Activated B cell treated with CpG ODN at 0.5 μM for 24 hours (primary cell): ENCODE measurements around the gene CAMKMT. TPM values are rescaled to one million over a fixed set of nuclear protein-coding genes. Genes with fewer than 3 reads are reported as not detected.

Experiments used
- ATAC-seq: fragments of 200-7000 bp; cut with Tn5 transposase; one replicate; pipeline ENCODE4 v1.10.0; 2021; ENCODE audit warnings: low read depth, mild to moderate bottlenecking, moderate library complexity
- CTCF ChIA-PET: fragments of 350-600 bp; sonication (Branson Sonifier 250); formaldehyde crosslinking; loops from one replicate; lab custom pipeline; 2021; ENCODE audit warnings: antibody characterized with exemption; lab: Charles Lee
- POLR2A ChIA-PET: fragments of 350-600 bp; sonication (Branson Sonifier 250); formaldehyde crosslinking; loops from one replicate; lab custom pipeline; 2021; ENCODE audit warnings: antibody characterized with exemption; lab: Charles Lee
- DNase-seq: peaks from one replicate; pipeline ENCODE4 v3.0.0; 2022
- H3K27ac Mint-ChIP-seq: one replicate; pipeline ENCODE4 v1.8.0; 2020; ENCODE audit warnings: mixed read lengths
- H3K27me3 Mint-ChIP-seq: one replicate; pipeline ENCODE4 v1.8.0; 2021; ENCODE audit warnings: mixed read lengths
- H3K36me3 Mint-ChIP-seq: one replicate; pipeline ENCODE4 v1.8.0; 2021; ENCODE audit warnings: low read depth, mixed read lengths
- H3K4me1 Mint-ChIP-seq: one replicate; pipeline ENCODE4 v1.8.0; 2021; ENCODE audit warnings: mixed read lengths
- H3K4me3 Mint-ChIP-seq: one replicate; pipeline ENCODE4 v1.8.0; 2020; ENCODE audit warnings: mild to moderate bottlenecking, mixed read lengths
- H3K9me3 Mint-ChIP-seq: one replicate; pipeline ENCODE4 v1.8.0; 2020; ENCODE audit warnings: mixed read lengths
- intact Hi-C: fragments of 100-400 bp; cut with micrococcal nuclease; formaldehyde crosslinking; loops from one replicate; pipeline ENCODE4 v1.15.1; 2024
- total RNA-seq: library from RNA; stranded (reverse); gene quantifications from 2 replicates; pipeline ENCODE4 v1.2.3, GENCODE V29; 2022
- TF ChIP-seq, protein P1 (sequence below): fragments of 200-600 bp; IDR thresholded peaks from one replicate; pipeline ENCODE4 v1.8.0; 2022; ENCODE audit warnings: antibody characterized with exemption, mild to moderate bottlenecking

CAMKMT gene
- total RNA-seq, 1 donor from 2014 or later: 21.2 TPM

DNA sequence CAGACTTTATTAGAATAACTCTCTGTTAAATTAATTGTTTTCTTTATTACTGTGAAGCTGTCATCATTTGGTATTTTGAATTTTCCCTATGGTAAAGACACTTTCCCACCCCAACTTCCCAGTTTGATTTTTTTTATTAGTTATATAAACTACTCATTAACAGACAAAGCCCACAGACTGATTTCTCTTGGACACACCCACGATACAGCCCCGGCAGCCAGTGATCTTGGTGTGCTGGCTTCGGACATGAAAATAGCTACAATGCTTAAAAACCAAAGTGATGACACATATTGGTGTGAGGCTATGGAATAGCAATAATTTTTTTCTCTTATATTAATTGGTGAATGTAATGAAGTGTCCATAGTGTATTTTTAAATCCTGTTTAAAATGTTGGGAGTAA, 354.4 kb downstream of the CAMKMT start:
- DNase-seq: no peak
- Mint-ChIP-seq H3K9me3 (no peaks in the 10 kb centered on the region), H3K4me3 (no peak overlapping the region), H3K27me3 (no peaks in the 10 kb centered on the region), H3K4me1 (peaks cover 43% of the 10 kb centered on the region), H3K36me3 (no peaks in the 10 kb centered on the region), H3K27ac (no peak overlapping the region)
- intact Hi-C loops: loop anchor here (10.0 kb wide), 1 partner anchor 551 kb away; the partner anchor contains the start of gene PPM1B
- ChIA-PET CTCF (no interaction called here), POLR2A (no interaction called here)
- no peak for ATAC-seq
- TF ChIP-seq, protein P1, sequence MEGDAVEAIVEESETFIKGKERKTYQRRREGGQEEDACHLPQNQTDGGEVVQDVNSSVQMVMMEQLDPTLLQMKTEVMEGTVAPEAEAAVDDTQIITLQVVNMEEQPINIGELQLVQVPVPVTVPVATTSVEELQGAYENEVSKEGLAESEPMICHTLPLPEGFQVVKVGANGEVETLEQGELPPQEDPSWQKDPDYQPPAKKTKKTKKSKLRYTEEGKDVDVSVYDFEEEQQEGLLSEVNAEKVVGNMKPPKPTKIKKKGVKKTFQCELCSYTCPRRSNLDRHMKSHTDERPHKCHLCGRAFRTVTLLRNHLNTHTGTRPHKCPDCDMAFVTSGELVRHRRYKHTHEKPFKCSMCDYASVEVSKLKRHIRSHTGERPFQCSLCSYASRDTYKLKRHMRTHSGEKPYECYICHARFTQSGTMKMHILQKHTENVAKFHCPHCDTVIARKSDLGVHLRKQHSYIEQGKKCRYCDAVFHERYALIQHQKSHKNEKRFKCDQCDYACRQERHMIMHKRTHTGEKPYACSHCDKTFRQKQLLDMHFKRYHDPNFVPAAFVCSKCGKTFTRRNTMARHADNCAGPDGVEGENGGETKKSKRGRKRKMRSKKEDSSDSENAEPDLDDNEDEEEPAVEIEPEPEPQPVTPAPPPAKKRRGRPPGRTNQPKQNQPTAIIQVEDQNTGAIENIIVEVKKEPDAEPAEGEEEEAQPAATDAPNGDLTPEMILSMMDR: no peak

DNA sequence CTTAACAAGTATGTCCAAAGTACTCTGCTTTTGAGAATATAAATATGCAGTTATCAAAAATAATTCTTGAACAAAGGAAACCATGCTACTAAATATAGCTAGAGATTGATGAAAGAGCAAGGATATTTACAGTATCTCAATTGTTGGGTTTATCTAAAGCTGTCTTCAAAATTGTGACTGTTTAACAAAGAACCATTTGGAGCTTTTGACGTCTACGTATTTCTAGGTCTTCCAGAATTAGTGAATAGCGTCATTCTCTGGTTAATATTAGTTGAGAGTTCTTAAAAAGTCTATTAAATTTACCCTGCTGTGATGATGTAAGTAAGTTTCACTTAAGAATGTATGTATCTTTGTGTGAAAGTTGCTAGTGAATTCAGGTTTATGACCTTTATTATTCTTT, 356.7 kb downstream of the CAMKMT start:
- no peak for ATAC-seq
- no peak overlapping the region for H3K4me3 Mint-ChIP-seq
- no peak overlapping the region for H3K27ac Mint-ChIP-seq
- H3K9me3 Mint-ChIP-seq: no peaks in the 10 kb centered on the region
- ChIA-PET POLR2A (no interaction called here), CTCF (no interaction called here)
- H3K36me3 Mint-ChIP-seq: no peaks in the 10 kb centered on the region
- TF ChIP-seq, protein P1: no peak
- H3K27me3 Mint-ChIP-seq: no peaks in the 10 kb centered on the region
- no peak for DNase-seq
- H3K4me1 Mint-ChIP-seq: peaks cover 45% of the 10 kb centered on the region
- intact Hi-C loops: loop anchor here (10.0 kb wide), 1 partner anchor 554 kb away; the partner anchor contains the start of gene PPM1B

- Mint-ChIP-seq H3K4me3 (no peak overlapping the region), H3K27ac (no peak overlapping the region), H3K4me1 (peaks cover 38% of the 10 kb centered on the region), H3K27me3 (no peaks in the 10 kb centered on the region), H3K36me3 (no peaks in the 10 kb centered on the region), H3K9me3 (no peaks in the 10 kb centered on the region)
- CTCF ChIA-PET: interaction anchor here (0.7 kb wide), 1 partner anchor 240 kb away, joined by 3 read pairs; no protein-coding TSS in a partner anchor
- DNase-seq (no peak), ATAC-seq (no peak)
- POLR2A ChIA-PET: no interaction called here
- TF ChIP-seq, protein P1: no peak
- intact Hi-C loops: loop anchor here (10.0 kb wide), 1 partner anchor 555 kb away; the partner anchor contains the start of gene PPM1B
Observed at GRCh38 chr2:44719562-44719961, 357.8 kb downstream of the CAMKMT start.

DNA sequence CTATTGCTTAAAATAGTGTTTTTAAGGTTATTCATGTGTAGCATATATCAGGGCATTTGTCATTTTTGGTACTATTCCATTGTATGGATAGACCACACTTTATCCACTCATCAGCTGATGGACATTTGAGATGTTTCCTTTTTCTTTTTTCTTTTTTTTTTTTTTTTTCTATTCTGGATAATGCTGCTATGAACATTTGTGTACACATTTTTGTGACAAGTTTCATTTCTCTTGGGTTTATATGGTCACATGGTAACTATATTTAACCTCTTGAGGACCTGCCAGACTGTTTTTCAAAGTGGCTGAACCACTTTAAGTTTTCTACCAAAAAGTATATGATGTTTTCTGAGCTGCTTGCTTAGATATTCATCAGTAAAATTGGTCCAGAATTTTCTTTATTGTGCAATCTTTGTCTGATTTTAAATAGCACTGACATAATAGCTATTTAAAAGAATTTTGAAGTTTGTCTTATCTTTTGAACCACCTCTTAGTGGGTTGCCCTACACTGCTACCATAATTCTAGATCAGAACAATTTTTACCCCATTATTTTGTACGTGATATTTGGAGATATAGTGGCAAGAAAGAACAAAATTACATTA, 360.4 kb downstream of the CAMKMT start:
- no peak for DNase-seq
- H3K4me1 Mint-ChIP-seq: peaks cover 29% of the 10 kb centered on the region
- H3K9me3 Mint-ChIP-seq: no peaks in the 10 kb centered on the region
- TF ChIP-seq, protein P1: no peak
- peak; percentile 21 for ATAC-seq
- no peaks in the 10 kb centered on the region for H3K36me3 Mint-ChIP-seq
- intact Hi-C loops: no loop called here
- no peaks in the 10 kb centered on the region for H3K27me3 Mint-ChIP-seq
- POLR2A ChIA-PET: no interaction called here
- no peak overlapping the region for H3K4me3 Mint-ChIP-seq
- H3K27ac Mint-ChIP-seq: no peak overlapping the region
- CTCF ChIA-PET: no interaction called here

DNA sequence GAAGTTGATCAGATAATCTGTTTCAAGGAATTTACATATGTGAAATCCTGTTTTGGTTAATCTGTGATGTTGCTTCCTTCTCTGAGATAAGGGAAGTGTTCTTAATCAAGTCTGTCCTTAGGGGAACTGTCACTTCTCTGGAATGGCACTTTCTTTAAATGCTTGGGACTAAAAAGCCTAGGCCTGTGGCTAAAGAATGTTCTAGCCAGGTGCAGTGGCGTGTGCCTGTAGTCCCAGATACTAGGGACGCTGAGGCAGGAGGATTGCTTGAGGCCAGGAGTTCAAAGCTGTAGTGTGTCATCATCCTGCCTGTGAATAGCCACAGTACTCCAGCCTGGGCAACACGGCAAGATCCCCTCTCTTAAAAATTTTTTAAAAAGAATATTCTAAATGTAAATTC, 362.2 kb downstream of the CAMKMT start:
- H3K9me3 Mint-ChIP-seq: no peaks in the 10 kb centered on the region
- TF ChIP-seq, protein P1: no peak
- DNase-seq: no peak
- ATAC-seq: no peak
- intact Hi-C loops: no loop called here
- no peaks in the 10 kb centered on the region for H3K27me3 Mint-ChIP-seq
- H3K4me3 Mint-ChIP-seq: no peak overlapping the region
- no peaks in the 10 kb centered on the region for H3K36me3 Mint-ChIP-seq
- no peak overlapping the region for H3K27ac Mint-ChIP-seq
- POLR2A ChIA-PET: no interaction called here
- CTCF ChIA-PET: no interaction called here
- peaks cover 29% of the 10 kb centered on the region for H3K4me1 Mint-ChIP-seq
